Esophagus muscularis mucosa (tissue), 4 donors: Measurements from ENCODE around the gene SMIM11. TPM values are rescaled to one million over a fixed set of nuclear protein-coding genes. Genes with fewer than 3 reads are reported as not detected.
A peak's percentile ranks its signal among the peaks of the same experiment; 100 is the strongest.
"Not testable (repeated sequence)": the region's sequence is repeated elsewhere in the genome, so short reads cannot be mapped to it uniquely, and the experiment has no call there.

ENCODE experiments used
- DNase-seq: peaks from one replicate; pipeline ENCODE4 v3.0.0-alpha.2; 2017; ENCODE audit errors: extremely low spot score
- H3K27ac ChIP-seq, 4 donors: fragments of 200-600 bp; sonication (generic); replicated peaks in 1 of 4; 1 replicate in 3 of 4; 2 replicates in 1 of 4; pipeline ENCODE4 v1.5.1; 2016 to 2019; ENCODE audit warnings: mild to moderate bottlenecking in 1 of 4
- H3K27me3 ChIP-seq, 4 donors: fragments of 200-600 bp; sonication (generic); one replicate each; pipeline versions ENCODE4 v1.5.1 to v1.6.0; 2016 to 2019
- H3K36me3 ChIP-seq, 4 donors: fragments of 200-600 bp; sonication (generic); one replicate each; pipeline ENCODE4 v1.5.1; 2016 to 2019
- H3K4me1 ChIP-seq, 4 donors: fragments of 200-600 bp; sonication (generic); one replicate each; pipeline ENCODE4 v1.5.1; 2016 to 2019
- H3K4me3 ChIP-seq, 4 donors: fragments of 200-600 bp; sonication (generic); 1 replicate in 2 of 4; 2 replicates in 2 of 4; pipeline ENCODE4 v1.5.1; 2016 to 2019; ENCODE audit warnings: mild to moderate bottlenecking in 4 of 4, moderate library complexity in 1 of 4
- H3K9me3 ChIP-seq, 4 donors: fragments of 200-600 bp; sonication (generic); 1 replicate in 3 of 4; 2 replicates in 1 of 4; pipeline ENCODE4 v1.5.1; 2016 to 2019
- EP300 ChIP-seq: sonication (generic); formaldehyde crosslinking; IDR thresholded peaks from one replicate; pipeline ENCODE4 v1.6.1; 2017; ENCODE audit warnings: antibody characterized with exemption
- POLR2A ChIP-seq: fragments of 450-650 bp; IDR thresholded peaks from one replicate; pipeline ENCODE4 v1.6.1; 2017; ENCODE audit warnings: antibody characterized with exemption, moderate library complexity, mild to moderate bottlenecking, low read depth
- POLR2AphosphoS5 ChIP-seq, 2 donors: sonication (generic); formaldehyde crosslinking; IDR thresholded peaks; one replicate each; pipeline ENCODE4 v1.6.1; 2017; ENCODE audit warnings: antibody characterized with exemption in 2 of 2
- WGBS: methylation state at CpG from one replicate; pipeline ENCODE4 v1.1.5; 2018; 5-methylcytosine and 5-hydroxymethylcytosine counted together
- intact Hi-C: fragments of 100-400 bp; cut with DNase I; formaldehyde crosslinking; loops from one replicate; pipeline ENCODE4 v1.15.1; 2023
- total RNA-seq, 4 donors: library from RNA; depleted of rRNA; stranded (reverse); fragments of >200 nt; gene quantifications; one replicate each; pipeline versions ENCODE4 v1.1.0 to v1.2.1, GENCODE V29; 2016
- TF ChIP-seq, protein P1 (sequence below), 3 experiments: fragments of 200-600 bp in 2 of 3; fragments of 450-650 bp in 1 of 3; sonication (generic) in 2 of 3; IDR thresholded peaks; one replicate each; pipeline ENCODE4 v1.5.1; 2017 to 2019; ENCODE audit warnings: antibody characterized with exemption in 3 of 3, mild to moderate bottlenecking in 2 of 3, moderate library complexity in 1 of 3

The SMIM11 gene
- total RNA-seq, 4 donors from 2014 or later: 2.3 to 12.4 (median 9.6) TPM

DNA sequence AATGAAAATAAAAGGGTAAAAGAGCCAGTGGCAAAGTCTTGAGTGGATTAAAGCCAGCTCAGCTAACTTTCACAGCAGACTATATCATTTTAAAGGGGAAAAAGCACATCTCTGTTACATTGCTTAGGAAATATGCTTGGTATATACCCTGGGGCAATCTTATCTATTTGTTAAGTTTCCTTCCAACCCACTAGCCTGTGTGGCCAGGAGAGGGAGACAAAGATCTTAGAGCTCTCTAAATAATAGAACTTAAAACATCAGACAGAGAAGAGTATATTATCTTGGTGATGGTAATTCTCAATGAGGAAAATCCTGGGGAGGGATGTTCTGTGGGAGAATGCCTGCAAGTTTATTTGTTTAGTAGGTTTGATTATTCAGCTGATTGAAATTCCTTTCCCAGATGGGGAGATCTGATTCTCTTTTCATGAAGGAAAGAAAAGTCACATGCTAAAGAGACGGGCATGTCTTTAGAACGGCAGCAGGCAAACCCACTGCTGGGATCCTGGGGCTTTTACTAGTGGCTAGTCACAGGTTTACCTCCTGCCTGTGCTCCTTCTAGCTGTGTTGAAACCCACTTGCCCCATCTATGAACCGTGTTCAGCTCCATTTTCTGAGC is 7.9 kb upstream of the SMIM11 start:
- DNase-seq: no peak
- Histone ChIP-seq H3K36me3 (no peaks in the 10 kb centered on the region), H3K4me3 (no peak overlapping the region), H3K9me3 (no peaks in the 10 kb centered on the region), H3K27ac (no peak overlapping the region), H3K27me3 (no peaks in the 10 kb centered on the region), H3K4me1 (peaks cover 0 to 4% (median 0%) of the 10 kb centered on the region in 4 donors)
- 78% methylated on average over 3 of the region's 3 CpGs for WGBS
- intact Hi-C loops: no loop called here
- TF ChIP-seq POLR2AphosphoS5 (IDR thresholded peaks at IDR 0.05) (no peak), POLR2A (no peak), EP300 (no peak)
- TF ChIP-seq, protein P1, sequence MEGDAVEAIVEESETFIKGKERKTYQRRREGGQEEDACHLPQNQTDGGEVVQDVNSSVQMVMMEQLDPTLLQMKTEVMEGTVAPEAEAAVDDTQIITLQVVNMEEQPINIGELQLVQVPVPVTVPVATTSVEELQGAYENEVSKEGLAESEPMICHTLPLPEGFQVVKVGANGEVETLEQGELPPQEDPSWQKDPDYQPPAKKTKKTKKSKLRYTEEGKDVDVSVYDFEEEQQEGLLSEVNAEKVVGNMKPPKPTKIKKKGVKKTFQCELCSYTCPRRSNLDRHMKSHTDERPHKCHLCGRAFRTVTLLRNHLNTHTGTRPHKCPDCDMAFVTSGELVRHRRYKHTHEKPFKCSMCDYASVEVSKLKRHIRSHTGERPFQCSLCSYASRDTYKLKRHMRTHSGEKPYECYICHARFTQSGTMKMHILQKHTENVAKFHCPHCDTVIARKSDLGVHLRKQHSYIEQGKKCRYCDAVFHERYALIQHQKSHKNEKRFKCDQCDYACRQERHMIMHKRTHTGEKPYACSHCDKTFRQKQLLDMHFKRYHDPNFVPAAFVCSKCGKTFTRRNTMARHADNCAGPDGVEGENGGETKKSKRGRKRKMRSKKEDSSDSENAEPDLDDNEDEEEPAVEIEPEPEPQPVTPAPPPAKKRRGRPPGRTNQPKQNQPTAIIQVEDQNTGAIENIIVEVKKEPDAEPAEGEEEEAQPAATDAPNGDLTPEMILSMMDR (IDR thresholded peaks at IDR 0.05): peak; percentile 57 to 76 (median 66)

- no peaks in the 10 kb centered on the region for H3K9me3 ChIP-seq
- no peaks in the 10 kb centered on the region for H3K36me3 ChIP-seq
- no peaks in the 10 kb centered on the region for H3K27me3 ChIP-seq
- H3K4me1 ChIP-seq: peaks cover 0 to 4% (median 0%) of the 10 kb centered on the region in 4 donors
- no peak overlapping the region for H3K27ac ChIP-seq
- DNase-seq: no peak
- 53% methylated on average over 1 of the region's 1 CpG for WGBS
- H3K4me3 ChIP-seq: no peak overlapping the region
- intact Hi-C loops: no loop called here
- TF ChIP-seq, protein P1 (IDR thresholded peaks at IDR 0.05): no peak
- TF ChIP-seq POLR2A (no peak), EP300 (no peak), POLR2AphosphoS5 (IDR thresholded peaks at IDR 0.05) (no peak)
Observed at GRCh38 chr21:34369741-34370140, 5.6 kb upstream of the SMIM11 start.

GRCh38 chr21:34372321-34372720 is 3.0 kb upstream of the SMIM11 start:
- Histone ChIP-seq H3K4me3 (no peak overlapping the region), H3K27ac (no peak overlapping the region), H3K27me3 (no peaks in the 10 kb centered on the region), H3K4me1 (peaks cover 0 to under 1% (median 0%) of the 10 kb centered on the region in 4 donors), H3K9me3 (no peaks in the 10 kb centered on the region), H3K36me3 (no peaks in the 10 kb centered on the region)
- no peak for DNase-seq
- intact Hi-C loops: no loop called here
- TF ChIP-seq POLR2AphosphoS5 (IDR thresholded peaks at IDR 0.05): no peak
- TF ChIP-seq, protein P1 (IDR thresholded peaks at IDR 0.05): no peak
- no peak for TF ChIP-seq EP300
- TF ChIP-seq POLR2A: no peak
- WGBS: 93% methylated on average over 5 of the region's 5 CpGs

- DNase-seq, H3K9me3 ChIP-seq, H3K4me3 ChIP-seq, H3K36me3 ChIP-seq, H3K4me1 ChIP-seq, intact Hi-C loops, H3K27ac ChIP-seq, H3K27me3 ChIP-seq: not testable (repeated sequence)
- no CpG with 5 or more reads among the region's 8 CpGs for WGBS
Observed at GRCh38 chr21:34374462-34374861, 845 bp upstream of the SMIM11 start.

GRCh38 chr21:34375619-34375972 is 289 bp downstream of the SMIM11 start:
- intact Hi-C loops, H3K9me3 ChIP-seq, H3K4me1 ChIP-seq, DNase-seq, H3K27me3 ChIP-seq, H3K36me3 ChIP-seq, H3K4me3 ChIP-seq, H3K27ac ChIP-seq: not testable (repeated sequence)
- no CpG with 5 or more reads among the region's 33 CpGs for WGBS

DNA sequence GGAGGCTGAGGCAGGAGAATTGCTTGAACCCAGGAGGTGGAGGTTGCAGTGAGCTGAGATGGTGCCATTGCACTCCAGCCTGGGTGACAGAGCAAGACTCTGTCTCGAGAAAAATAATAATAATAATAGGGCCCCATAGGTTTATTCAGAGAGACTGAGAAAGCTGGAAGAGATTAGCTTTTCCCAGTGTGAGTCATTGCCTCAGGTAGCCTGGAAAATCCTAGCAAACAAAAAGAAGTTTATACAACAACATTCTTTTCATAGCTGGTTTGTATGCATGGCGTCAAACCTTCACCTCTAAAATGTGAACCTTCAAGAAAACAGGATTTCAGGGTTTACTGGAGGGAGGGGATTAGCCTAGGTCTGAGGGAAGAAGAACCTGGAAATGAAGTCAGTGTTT is 7.8 kb downstream of the SMIM11 start:
- H3K27ac ChIP-seq, H3K27me3 ChIP-seq, intact Hi-C loops, H3K9me3 ChIP-seq, H3K4me3 ChIP-seq, DNase-seq, H3K36me3 ChIP-seq, H3K4me1 ChIP-seq: not testable (repeated sequence)
- no CpG with 5 or more reads among the region's 2 CpGs for WGBS

DNA sequence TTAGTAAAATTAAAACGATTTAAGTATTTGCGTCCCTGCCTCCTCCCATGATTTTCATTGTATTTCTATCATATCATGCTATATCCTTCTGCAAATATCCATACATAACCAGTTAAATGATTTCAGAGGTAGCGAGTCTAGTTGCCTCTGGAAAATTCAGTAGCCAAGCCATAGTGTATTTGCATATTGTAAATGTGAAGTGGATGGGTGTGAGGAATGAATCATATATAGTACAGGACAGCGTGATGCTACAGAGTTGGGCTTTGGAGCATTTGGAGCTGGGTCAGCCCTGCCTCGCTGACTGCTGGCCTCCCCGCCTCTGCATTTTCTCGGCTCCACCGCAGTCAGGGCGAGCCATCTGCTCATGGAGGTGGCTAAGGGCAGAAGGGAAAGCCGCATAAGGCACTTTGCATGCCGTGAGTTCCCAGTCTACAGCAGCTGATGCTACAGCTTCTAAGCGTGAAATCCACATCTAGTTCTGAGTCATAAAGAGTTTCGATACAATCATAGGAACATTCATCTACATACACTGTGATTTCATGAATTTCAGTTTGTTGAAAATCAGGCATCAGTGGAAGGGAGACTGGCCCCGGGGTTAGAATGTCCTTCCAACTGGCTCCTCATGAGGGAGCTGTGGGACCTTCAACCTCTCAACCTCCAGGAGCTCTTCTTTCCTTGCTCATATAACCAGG is 8.6 kb downstream of the SMIM11 start:
- H3K27ac ChIP-seq, H3K27me3 ChIP-seq, DNase-seq, intact Hi-C loops, H3K36me3 ChIP-seq, H3K9me3 ChIP-seq, H3K4me1 ChIP-seq, H3K4me3 ChIP-seq: not testable (repeated sequence)
- no CpG with 5 or more reads among the region's 14 CpGs for WGBS

DNA sequence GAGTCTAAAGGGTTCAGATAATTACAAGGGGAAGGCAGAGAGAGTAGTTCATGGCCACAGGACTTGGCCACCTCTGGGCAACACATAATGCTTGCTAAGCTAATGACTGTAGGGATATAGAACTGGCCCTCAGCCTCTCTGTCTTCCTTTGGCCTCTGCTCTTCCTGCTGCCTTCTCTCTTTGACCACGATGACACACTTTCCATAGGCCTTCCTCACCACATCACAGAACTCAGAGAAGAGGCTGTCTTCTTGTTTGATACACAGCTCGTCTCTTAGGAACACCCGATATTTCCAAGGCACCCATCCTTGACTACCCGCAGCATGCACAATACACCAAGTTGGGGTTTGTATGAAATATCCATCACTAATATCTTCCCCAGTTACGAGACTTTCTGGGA is 25.2 kb downstream of the SMIM11 start:
- H3K4me3 ChIP-seq, H3K4me1 ChIP-seq, intact Hi-C loops, DNase-seq, H3K27ac ChIP-seq, H3K36me3 ChIP-seq, H3K27me3 ChIP-seq, H3K9me3 ChIP-seq: not testable (repeated sequence)
- no CpG with 5 or more reads among the region's 5 CpGs for WGBS

- H3K27ac ChIP-seq, DNase-seq, H3K27me3 ChIP-seq, H3K36me3 ChIP-seq, H3K9me3 ChIP-seq, H3K4me3 ChIP-seq, H3K4me1 ChIP-seq, intact Hi-C loops: not testable (repeated sequence)
- WGBS: no CpG with 5 or more reads among the region's 5 CpGs
Observed at GRCh38 chr21:34404742-34405141, 29.4 kb downstream of the SMIM11 start.
